ENCODE results near the gene BANF1.

BANF1 gene

GRCh38 chr11:66001942-66002647 lies at the start of gene BANF1, which contains the start of gene EIF1AD:
Gene BANF1, plus strand, starts transcription at chr11:66002503. Its CDS starts 748 bp downstream, at chr11:66003251.
Gene EIF1AD, minus strand, starts transcription at chr11:66002157. Its CDS starts 1,768 bp downstream, at chr11:66000389.
- DNase-seq: peak; percentile 80

GRCh38 chr11:65953471-65953870 lies 48.8 kb upstream of the BANF1 start:
- DNase-seq: no peak

- DNase-seq: no peak
Observed at GRCh38 chr11:65954771-65955170, 47.5 kb upstream of the BANF1 start.

- no peak for DNase-seq
Observed at GRCh38 chr11:65958291-65958690, 44.0 kb upstream of the BANF1 start.

- DNase-seq: no peak
Observed at GRCh38 chr11:65958774-65959420, 43.4 kb upstream of the BANF1 start.

- DNase-seq: no peak
Observed at GRCh38 chr11:65960824-65961266, 41.5 kb upstream of the BANF1 start.

GRCh38 chr11:65961267-65962140 lies 40.8 kb upstream of the BANF1 start, which contains the start of gene SART1:
Gene SART1, plus strand, starts transcription at chr11:65961734. Its CDS starts 47 bp downstream, at chr11:65961781.
- peak; percentile 46 for DNase-seq

GRCh38 chr11:65962141-65962564 lies 40.1 kb upstream of the BANF1 start:
- no peak for DNase-seq

GRCh38 chr11:65964906-65965305 lies 37.4 kb upstream of the BANF1 start:
- no peak for DNase-seq

- no peak for DNase-seq
Observed at GRCh38 chr11:65965986-65966762, 36.1 kb upstream of the BANF1 start.

- DNase-seq: no peak
Observed at GRCh38 chr11:65967329-65967934, 34.9 kb upstream of the BANF1 start.

- no peak for DNase-seq
Observed at GRCh38 chr11:65968600-65969482, 33.5 kb upstream of the BANF1 start.

GRCh38 chr11:65972116-65972515 lies 30.2 kb upstream of the BANF1 start:
- DNase-seq: no peak

- DNase-seq: no peak
Observed at GRCh38 chr11:65973439-65974110, 28.7 kb upstream of the BANF1 start.

- no peak for DNase-seq
Observed at GRCh38 chr11:65975771-65976170, 26.5 kb upstream of the BANF1 start.

- no peak for DNase-seq
Observed at GRCh38 chr11:65976216-65977176, 25.8 kb upstream of the BANF1 start.

- DNase-seq: no peak
Observed at GRCh38 chr11:65977621-65978390, 24.5 kb upstream of the BANF1 start.

Measured in GOT3 (cell line).